HG03439 (cell line): ENCODE measurements around the gene NCOA7.
"Not testable (repeated sequence)": the region's sequence is repeated elsewhere in the genome, so short reads cannot be mapped to it uniquely, and the experiment has no call there.

Experiments
- ATAC-seq: cut with Tn5 transposase; IDR thresholded peaks from one replicate; pipeline ENCODE4 v1.9.1; 2021; ENCODE audit warnings: mild to moderate bottlenecking, moderate library complexity; ENCODE audit not compliant: unreplicated experiment

The NCOA7 gene

GRCh38 chr6:125866433-125866832, 75.7 kb downstream of the NCOA7 start:
- ATAC-seq: no peak

- no peak for ATAC-seq
Measured at GRCh38 chr6:125867483-125867942, 76.8 kb downstream of the NCOA7 start.

- no peak for ATAC-seq
Measured at GRCh38 chr6:125868252-125868651, 77.5 kb downstream of the NCOA7 start.

GRCh38 chr6:125868678-125869395, 78.1 kb downstream of the NCOA7 start:
- ATAC-seq: no peak

- no peak for ATAC-seq
Measured at GRCh38 chr6:125869427-125869826, 78.7 kb downstream of the NCOA7 start.

GRCh38 chr6:125871365-125871764, 80.6 kb downstream of the NCOA7 start:
- no peak for ATAC-seq

- no peak for ATAC-seq
Measured at GRCh38 chr6:125872259-125872921, 81.6 kb downstream of the NCOA7 start.

GRCh38 chr6:125882243-125882642, 91.5 kb downstream of the NCOA7 start:
- no peak for ATAC-seq

- no peak for ATAC-seq
Measured at GRCh38 chr6:125884634-125885371, 94.0 kb downstream of the NCOA7 start.

- no peak for ATAC-seq
Measured at GRCh38 chr6:125886021-125886420, 95.3 kb downstream of the NCOA7 start.

- no peak for ATAC-seq
Measured at GRCh38 chr6:125886914-125887313, 96.2 kb downstream of the NCOA7 start.

- no peak for ATAC-seq
Measured at GRCh38 chr6:125887372-125887771, 96.6 kb downstream of the NCOA7 start.

- no peak for ATAC-seq
Measured at GRCh38 chr6:125888989-125889656, 98.4 kb downstream of the NCOA7 start.

- ATAC-seq: no peak
Measured at GRCh38 chr6:125899726-125900182, 109.0 kb downstream of the NCOA7 start.

- ATAC-seq: no peak
Measured at GRCh38 chr6:125904871-125905270, 114.1 kb downstream of the NCOA7 start.

- no peak for ATAC-seq
Measured at GRCh38 chr6:125906158-125906998, 115.6 kb downstream of the NCOA7 start.

GRCh38 chr6:125910527-125910926, 119.8 kb downstream of the NCOA7 start:
- ATAC-seq: peak; percentile 99

GRCh38 chr6:125911051-125911451, 120.3 kb downstream of the NCOA7 start:
- not testable (repeated sequence) for ATAC-seq

GRCh38 chr6:125912430-125912829, 121.7 kb downstream of the NCOA7 start:
- not testable (repeated sequence) for ATAC-seq

GRCh38 chr6:125913145-125913544, 122.4 kb downstream of the NCOA7 start:
- ATAC-seq: no peak
